H1 (cell line): Measurements from ENCODE around the gene PRSS50. TPM values are rescaled to one million over a fixed set of nuclear protein-coding genes. Genes with fewer than 3 reads are reported as not detected.

Experiments used
- CTCF ChIA-PET: fragments of 300-600 bp; sonication (Branson Sonifier 250); formaldehyde crosslinking; loops from one replicate; lab custom pipeline; 2021; ENCODE audit not compliant: partially characterized antibody; lab: Charles Lee
- POLR2A ChIA-PET: fragments of 300-600 bp; sonication (Branson Sonifier 250); formaldehyde crosslinking; loops from one replicate; lab custom pipeline; 2021; ENCODE audit warnings: inconsistent platforms; ENCODE audit not compliant: partially characterized antibody; lab: Charles Lee
- DNase-seq, 2 experiments: peaks; one replicate each; pipeline versions ENCODE4 v3.0.0 to v3.0.0-alpha.2; 2010 to 2022; ENCODE audit warnings: low spot score in 2 of 2, low read depth in 1 of 2, mixed read lengths in 1 of 2
- FAIRE-seq: peaks from 2 replicates; lab custom pipeline; 2011; peaks lifted over from hg19 to GRCh38; lab: Jason Lieb, UNC
- H2AFZ ChIP-seq: 2 replicates; pipeline ENCODE4 v1.8.1; 2012; ENCODE audit warnings: low read length, inconsistent platforms
- H2AK5ac ChIP-seq: 2 replicates; pipeline ENCODE4 v1.6.1; 2013; ENCODE audit warnings: low read depth, low read length
- H2BK120ac ChIP-seq: replicated peaks from 2 replicates; pipeline ENCODE3; 2013; ENCODE audit warnings: low read depth, low read length, inconsistent platforms
- H2BK12ac ChIP-seq: 2 replicates; pipeline ENCODE4 v1.6.1; 2013; ENCODE audit warnings: low read depth, low read length
- H2BK15ac ChIP-seq: 2 replicates; pipeline ENCODE4 v1.6.1; 2013; ENCODE audit warnings: low read length
- H2BK20ac ChIP-seq: 2 replicates; pipeline ENCODE4 v1.6.1; 2013; ENCODE audit warnings: low read length
- H2BK5ac ChIP-seq: 2 replicates; pipeline ENCODE4 v1.6.1; 2013; ENCODE audit warnings: low read depth, low read length
- H3K14ac ChIP-seq: 2 replicates; pipeline ENCODE4 v1.6.1; 2013; ENCODE audit warnings: inconsistent platforms; ENCODE audit not compliant: insufficient read length
- H3K18ac ChIP-seq: 2 replicates; pipeline ENCODE4 v1.6.1; 2013; ENCODE audit warnings: low read length; ENCODE audit errors: extremely low read depth
- H3K23ac ChIP-seq: 2 replicates; pipeline ENCODE4 v1.6.1; 2013; ENCODE audit warnings: inconsistent platforms; ENCODE audit not compliant: insufficient read length
- H3K23me2 ChIP-seq: 2 replicates; pipeline ENCODE4 v1.6.1; 2013; ENCODE audit warnings: low read depth, low read length
- H3K27ac ChIP-seq: 2 replicates; pipeline ENCODE4 v1.6.1; 2011; ENCODE audit warnings: low read depth, low read length, inconsistent platforms
- H3K27me3 ChIP-seq, 4 experiments: replicated peaks in 1 of 4; 1 replicate in 1 of 4; 2 replicates in 3 of 4; pipeline versions ENCODE4 v1.6.1 to v1.8.1; 2011 to 2013; ENCODE audit warnings: low read length in 3 of 4, mild to moderate bottlenecking in 3 of 4, inconsistent platforms in 2 of 4, mixed read lengths in 2 of 4, moderate library complexity in 1 of 4; ENCODE audit not compliant: control insufficient read depth in 3 of 4, insufficient read depth in 3 of 4; ENCODE audit errors: extremely low read depth in 1 of 4
- H3K36me3 ChIP-seq, 4 experiments: 2 replicates each; pipeline versions ENCODE4 v1.6.1 to v1.8.1; 2011 to 2013; ENCODE audit warnings: mild to moderate bottlenecking in 4 of 4, low read length in 3 of 4, moderate library complexity in 2 of 4, control low read depth in 1 of 4, inconsistent platforms in 1 of 4; ENCODE audit not compliant: insufficient read depth in 4 of 4, control insufficient read depth in 2 of 4
- H3K4ac ChIP-seq: replicated peaks from 2 replicates; pipeline ENCODE3; 2013; ENCODE audit warnings: low read length, low read depth, mixed read lengths, inconsistent platforms; ENCODE audit not compliant: insufficient read length
- H3K4me1 ChIP-seq, 4 experiments: replicated peaks in 1 of 4; 1 replicate in 1 of 4; 2 replicates in 3 of 4; pipeline versions ENCODE4 v1.6.1 to v1.8.1; 2011 to 2013; ENCODE audit warnings: low read length in 3 of 4, inconsistent platforms in 2 of 4, mixed read lengths in 1 of 4; ENCODE audit not compliant: insufficient read depth in 4 of 4, control insufficient read depth in 3 of 4
- H3K4me2 ChIP-seq, 2 experiments: 2 replicates each; pipeline versions ENCODE4 v1.6.1 to v1.8.1; 2011 to 2013; ENCODE audit warnings: low read depth in 2 of 2, low read length in 2 of 2, control low read depth in 1 of 2, inconsistent platforms in 1 of 2, mild to moderate bottlenecking in 1 of 2; ENCODE audit not compliant: insufficient read depth in 1 of 2
- H3K4me3 ChIP-seq, 4 experiments: fragments of 200-600, 300-600 bp in 1 of 4; sonication (generic), shearing (Covaris generic), sonication (Bioruptor Twin) in 1 of 4; 2 replicates each; pipeline versions ENCODE4 v1.5.1 to v1.8.1; 2011 to 2016; ENCODE audit warnings: low read length in 4 of 4, low read depth in 3 of 4, control low read depth in 2 of 4, inconsistent platforms in 2 of 4, mild to moderate bottlenecking in 2 of 4, mixed read lengths in 1 of 4, moderate library complexity in 1 of 4; ENCODE audit not compliant: insufficient read depth in 2 of 4; ENCODE audit errors: extremely low read depth in 1 of 4
- H3K56ac ChIP-seq: replicated peaks from 2 replicates; pipeline ENCODE3; 2013; ENCODE audit warnings: low read depth, mild to moderate bottlenecking, mixed read lengths, low read length, inconsistent platforms; ENCODE audit not compliant: insufficient read length
- H3K79me1 ChIP-seq: 2 replicates; pipeline ENCODE4 v1.6.1; 2013; ENCODE audit warnings: low read depth, low read length, control low read depth
- H3K79me2 ChIP-seq, 2 experiments: 2 replicates each; pipeline versions ENCODE4 v1.6.1 to v1.8.1; 2012 to 2013; ENCODE audit warnings: low read length in 2 of 2, mild to moderate bottlenecking in 2 of 2, inconsistent platforms in 1 of 2; ENCODE audit not compliant: insufficient read depth in 2 of 2, control insufficient read depth in 1 of 2
- H3K9ac ChIP-seq, 4 experiments: replicated peaks in 1 of 4; 1 replicate in 1 of 4; 2 replicates in 3 of 4; pipeline versions ENCODE4 v1.6.1 to v1.8.1; 2011 to 2013; ENCODE audit warnings: low read depth in 3 of 4, low read length in 3 of 4, control low read depth in 2 of 4, mild to moderate bottlenecking in 2 of 4, moderate library complexity in 2 of 4, inconsistent platforms in 1 of 4; ENCODE audit errors: extremely low read depth in 1 of 4
- H3K9me3 ChIP-seq, 2 experiments: 2 replicates each; pipeline versions ENCODE4 v1.6.1 to v1.8.1; 2012 to 2013; ENCODE audit warnings: mild to moderate bottlenecking in 2 of 2, moderate library complexity in 2 of 2, control low read depth in 1 of 2, inconsistent platforms in 1 of 2, low read depth in 1 of 2, low read length in 1 of 2, mixed read lengths in 1 of 2; ENCODE audit not compliant: insufficient read depth in 2 of 2
- H4K20me1 ChIP-seq, 2 experiments: replicated peaks in 1 of 2; 2 replicates each; pipeline versions ENCODE3 to v1.8.1; 2011 to 2013; ENCODE audit warnings: inconsistent platforms in 2 of 2, low read length in 2 of 2, mild to moderate bottlenecking in 1 of 2; ENCODE audit not compliant: insufficient read depth in 2 of 2, control insufficient read depth in 1 of 2
- H4K5ac ChIP-seq: 2 replicates; pipeline ENCODE4 v1.6.1; 2013; ENCODE audit warnings: low read length, low read depth, mixed read lengths, inconsistent platforms; ENCODE audit not compliant: insufficient read length
- H4K8ac ChIP-seq: 2 replicates; pipeline ENCODE4 v1.8.0; 2013; ENCODE audit warnings: mild to moderate bottlenecking, moderate library complexity, low read length, inconsistent platforms; ENCODE audit not compliant: insufficient read depth; ENCODE audit errors: extremely low read depth
- H4K91ac ChIP-seq: replicated peaks from 2 replicates; pipeline ENCODE3; 2013; ENCODE audit warnings: low read length, mixed read lengths, inconsistent platforms; ENCODE audit not compliant: insufficient read length
- BCL11A ChIP-seq, 2 experiments: IDR thresholded peaks; one replicate each; pipeline ENCODE4 v1.6.1; 2011; ENCODE audit warnings: low read depth in 2 of 2, low read length in 2 of 2, mild to moderate bottlenecking in 2 of 2
- CBX8 ChIP-seq: fragments of 300-800, 300-1000 bp; sonication (generic); IDR thresholded peaks from 2 replicates; pipeline ENCODE4 v1.7.1; 2016; ENCODE audit warnings: low read depth, low read length, borderline replicate concordance
- HDAC6 ChIP-seq: IDR thresholded peaks from one replicate; pipeline ENCODE4 v1.7.1; 2012; ENCODE audit warnings: low read depth, mild to moderate bottlenecking, inconsistent platforms, low read length, moderate library complexity
- KDM4A ChIP-seq: IDR thresholded peaks from one replicate; pipeline ENCODE4 v1.7.1; 2012; ENCODE audit warnings: low read depth, mild to moderate bottlenecking, moderate library complexity, low read length, inconsistent platforms; ENCODE audit not compliant: severe bottlenecking
- MAFK ChIP-seq: IDR thresholded peaks from 2 replicates; pipeline ENCODE4 v1.6.1; 2012; ENCODE audit warnings: low read depth, mild to moderate bottlenecking, improper control_type of control experiment, low read length
- NANOG ChIP-seq: IDR thresholded peaks from 2 replicates; pipeline ENCODE4 v1.6.1; 2011; ENCODE audit warnings: low read length, low read depth, mild to moderate bottlenecking, inconsistent platforms; ENCODE audit not compliant: insufficient read depth, poor library complexity, severe bottlenecking
- SIN3A ChIP-seq, 2 experiments: IDR thresholded peaks in 1 of 2; conservative IDR thresholded peaks in 1 of 2; 2 replicates each; pipeline ENCODE4 v1.6.1; 2011 to 2012; ENCODE audit warnings: low read length in 2 of 2, improper control_type of control experiment in 1 of 2, low read depth in 1 of 2, mild to moderate bottlenecking in 1 of 2
- SIX5 ChIP-seq: IDR thresholded peaks from 2 replicates; pipeline ENCODE4 v1.6.1; 2011; ENCODE audit warnings: mild to moderate bottlenecking, low read depth, low read length
- TCF12 ChIP-seq: IDR thresholded peaks from 2 replicates; pipeline ENCODE4 v1.6.1; 2011; ENCODE audit warnings: low read depth, mild to moderate bottlenecking, low read length
- WGBS, 2 experiments: shearing (Covaris generic) in 1 of 2; methylation state at CpG; one replicate each; pipeline versions ENCODE4 v1.1.6 to v1.1.7; 2013 to 2015; ENCODE audit warnings: low lambda C conversion rate in 2 of 2, mixed read lengths in 2 of 2, inconsistent platforms in 1 of 2, low coverage in 1 of 2, missing lambda C conversion rate in 1 of 2; ENCODE audit not compliant: insufficient replicate concordance in 2 of 2, insufficient coverage in 1 of 2, insufficient read length in 1 of 2; ENCODE audit errors: extremely low coverage in 1 of 2, missing lambda C conversion rate in 1 of 2; 5-methylcytosine and 5-hydroxymethylcytosine counted together
- polyA plus RNA-seq, 7 experiments: library from polyadenylated mRNA; depleted of rRNA in 3 of 7; stranded (reverse) in 5 of 7; unstranded in 2 of 7; fragments of >200 nt in 5 of 7; fragments of 200-250 nt in 2 of 7; gene quantifications; 1 replicate in 5 of 7; 2 replicates in 1 of 7; 4 replicates in 1 of 7; pipeline versions ENCODE4 v1.2.1 to v1.2.3, GENCODE V29; 2011 to 2013; ENCODE audit warnings: missing spikeins in 2 of 7, mixed read lengths in 2 of 7
- total RNA-seq: library from RNA; stranded (reverse); fragmentation: NEBNext Ultra II Directional; extraction: Animal tissue kit (Norgen Biotek cat#: 25700); gene quantifications from 2 replicates; pipeline ENCODE4 v1.2.1, GENCODE V29; 2021
- TF ChIP-seq, protein P1 (sequence below): IDR thresholded peaks from 2 replicates; pipeline ENCODE4 v1.6.1; 2012; ENCODE audit warnings: inconsistent platforms
- TF ChIP-seq, protein P2 (sequence below): IDR thresholded peaks from 2 replicates; pipeline ENCODE4 v1.6.1; 2012; ENCODE audit warnings: low read length, inconsistent platforms

Gene PRSS50
- total and polyA plus RNA-seq, 2 of the 8 experiments (the other 6 are each of a cell fraction or from before 2014, with no cell fraction given) = 0.47 to 0.71 TPM

DNA sequence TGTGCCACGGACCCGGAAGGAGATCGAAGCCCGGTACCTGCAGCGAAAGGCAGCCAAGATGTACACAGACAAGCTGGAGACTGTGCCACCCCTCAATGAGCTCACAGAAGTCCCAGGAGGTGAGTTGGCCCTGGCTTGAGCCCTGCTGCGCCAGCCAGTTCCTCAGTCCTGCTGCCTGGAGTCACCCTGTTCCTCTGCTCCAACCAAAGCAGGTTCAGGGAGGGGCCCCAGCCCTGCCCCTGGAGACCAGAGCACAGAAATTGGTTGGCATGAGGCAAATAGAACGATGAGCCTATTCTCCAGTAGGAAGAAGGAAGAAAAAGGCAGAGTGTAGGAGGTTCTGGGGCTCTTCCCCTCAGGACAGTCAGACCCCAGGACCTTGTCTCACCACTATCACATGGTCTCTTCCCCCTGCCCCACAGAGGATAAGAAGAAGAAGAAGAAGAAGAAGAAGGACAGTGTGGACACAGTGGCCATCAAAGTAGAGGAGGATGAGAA lies 8.5 kb downstream of the PRSS50 start:
- H3K27me3 ChIP-seq = no peaks in the 10 kb centered on the region; a peak in 2 of 7 replicates
- no peak overlapping the region for H4K5ac ChIP-seq
- DNase-seq (no peak), FAIRE-seq (no peak)
- H4K91ac ChIP-seq = no peak overlapping the region
- H2BK20ac ChIP-seq = no peak overlapping the region
- ChIA-PET CTCF (interaction anchor here (1.2 to 6.5 kb wide), 12 partner anchors 9 to 283 kb away, joined by 3 to 91 read pairs (median 10); partner anchors contain the start of gene PRSS50), POLR2A (interaction anchor here (1.3 kb wide), 1 partner anchor 33 kb away, joined by 3 read pairs; no protein-coding TSS in a partner anchor)
- no peaks in the 10 kb centered on the region for H3K23me2 ChIP-seq
- no peak overlapping the region for H3K4me3 ChIP-seq
- no peaks in the 10 kb centered on the region for H3K9me3 ChIP-seq
- H3K56ac ChIP-seq = no peak overlapping the region
- H2BK5ac ChIP-seq = 0 out of 2 replicates have a peak overlapping the region, but pooled peaks have one; percentile 46
- H3K79me2 ChIP-seq = no peaks in the 10 kb centered on the region
- H3K14ac ChIP-seq = no peak overlapping the region
- H2AK5ac ChIP-seq = no peak overlapping the region
- no peak overlapping the region for H2AFZ ChIP-seq
- WGBS, 2 experiments = 89% methylated on average over 6 of the region's 7 CpGs; no CpG with 5 or more reads in 1 of the 2 experiments
- no peak overlapping the region for H2BK15ac ChIP-seq
- no peak overlapping the region for H3K4ac ChIP-seq
- H4K20me1 ChIP-seq = peaks cover 2 to 4% of the 10 kb centered on the region in 2 experiments
- no peak overlapping the region for H3K23ac ChIP-seq
- no peak overlapping the region for H3K27ac ChIP-seq
- H3K36me3 ChIP-seq = no peaks in the 10 kb centered on the region
- no peak overlapping the region for H3K4me2 ChIP-seq
- no peak overlapping the region for H3K18ac ChIP-seq
- no peak overlapping the region for H3K9ac ChIP-seq
- H2BK120ac ChIP-seq = no peak overlapping the region
- H2BK12ac ChIP-seq = no peak overlapping the region
- no peak overlapping the region for H4K8ac ChIP-seq
- H3K4me1 ChIP-seq = peaks cover 0 to 6% (median 0%) of the 10 kb centered on the region in 4 experiments; a peak in 1 of 7 replicates
- no peaks in the 10 kb centered on the region for H3K79me1 ChIP-seq
- no peak for TF ChIP-seq TCF12
- no peak for TF ChIP-seq MAFK
- TF ChIP-seq SIX5 = no peak
- TF ChIP-seq KDM4A = no peak
- TF ChIP-seq, protein P1, sequence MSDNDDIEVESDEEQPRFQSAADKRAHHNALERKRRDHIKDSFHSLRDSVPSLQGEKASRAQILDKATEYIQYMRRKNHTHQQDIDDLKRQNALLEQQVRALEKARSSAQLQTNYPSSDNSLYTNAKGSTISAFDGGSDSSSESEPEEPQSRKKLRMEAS = no peak
- TF ChIP-seq, protein P2, sequence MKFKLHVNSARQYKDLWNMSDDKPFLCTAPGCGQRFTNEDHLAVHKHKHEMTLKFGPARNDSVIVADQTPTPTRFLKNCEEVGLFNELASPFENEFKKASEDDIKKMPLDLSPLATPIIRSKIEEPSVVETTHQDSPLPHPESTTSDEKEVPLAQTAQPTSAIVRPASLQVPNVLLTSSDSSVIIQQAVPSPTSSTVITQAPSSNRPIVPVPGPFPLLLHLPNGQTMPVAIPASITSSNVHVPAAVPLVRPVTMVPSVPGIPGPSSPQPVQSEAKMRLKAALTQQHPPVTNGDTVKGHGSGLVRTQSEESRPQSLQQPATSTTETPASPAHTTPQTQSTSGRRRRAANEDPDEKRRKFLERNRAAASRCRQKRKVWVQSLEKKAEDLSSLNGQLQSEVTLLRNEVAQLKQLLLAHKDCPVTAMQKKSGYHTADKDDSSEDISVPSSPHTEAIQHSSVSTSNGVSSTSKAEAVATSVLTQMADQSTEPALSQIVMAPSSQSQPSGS = no peak
- no peak for TF ChIP-seq HDAC6
- no peak for TF ChIP-seq NANOG
- TF ChIP-seq BCL11A (IDR thresholded peaks at IDR 0.05; ENCODE audit: low read depth in 2 of 2, low read length in 2 of 2) = no peak
- no peak for TF ChIP-seq CBX8
- TF ChIP-seq SIN3A (conservative IDR thresholded peaks at IDR 0.05 in 1 of 2, IDR thresholded peaks at IDR 0.05 in 1 of 2; ENCODE audit: low read depth in 1 of 2, low read length in 2 of 2) = no peak
